ENCODE data around the gene KCNMB4. TPM values are rescaled to one million over a fixed set of nuclear protein-coding genes. Genes with fewer than 3 reads are reported as not detected.

Gene KCNMB4
- total RNA-seq, 4 donors from 2014 or later = 2.7 to 4.9 (median 3.3) TPM

DNA sequence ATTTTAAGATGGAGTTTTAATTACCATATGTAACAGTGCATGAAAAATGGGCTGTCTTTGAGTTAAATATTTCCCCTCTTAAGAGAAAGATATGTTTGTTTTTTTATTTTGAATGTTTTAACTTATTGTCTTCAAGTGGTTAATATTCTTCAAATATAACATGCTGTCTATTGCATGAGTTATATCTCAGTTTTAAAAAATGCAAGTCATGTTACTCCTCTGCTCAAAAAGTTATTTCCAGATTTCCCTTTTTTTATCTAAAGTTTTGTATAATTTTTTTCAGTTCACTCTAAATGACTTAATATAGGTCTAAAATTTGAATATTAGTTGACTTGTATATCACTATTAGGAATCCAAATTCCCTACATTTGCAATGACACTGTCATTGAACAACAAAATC lies 5.9 kb upstream of the KCNMB4 start:
- no peak for DNase-seq (ENCODE audit: low spot score in 2 of 2)
- Histone ChIP-seq H3K27me3 (peaks cover 3% of the 10 kb centered on the region), H3K9me3 (no peaks in the 10 kb centered on the region), H3K36me3 (no peaks in the 10 kb centered on the region), H3K27ac (no peak overlapping the region), H3K4me3 (no peak overlapping the region), H3K4me1 (peaks cover 6% of the 10 kb centered on the region)
- TF ChIP-seq POLR2AphosphoS5 (IDR thresholded peaks at IDR 0.05) (no peak), POLR2A (IDR thresholded peaks at IDR 0.05) (no peak), EP300 (IDR thresholded peaks at IDR 0.05) (no peak)
- TF ChIP-seq, protein P1, sequence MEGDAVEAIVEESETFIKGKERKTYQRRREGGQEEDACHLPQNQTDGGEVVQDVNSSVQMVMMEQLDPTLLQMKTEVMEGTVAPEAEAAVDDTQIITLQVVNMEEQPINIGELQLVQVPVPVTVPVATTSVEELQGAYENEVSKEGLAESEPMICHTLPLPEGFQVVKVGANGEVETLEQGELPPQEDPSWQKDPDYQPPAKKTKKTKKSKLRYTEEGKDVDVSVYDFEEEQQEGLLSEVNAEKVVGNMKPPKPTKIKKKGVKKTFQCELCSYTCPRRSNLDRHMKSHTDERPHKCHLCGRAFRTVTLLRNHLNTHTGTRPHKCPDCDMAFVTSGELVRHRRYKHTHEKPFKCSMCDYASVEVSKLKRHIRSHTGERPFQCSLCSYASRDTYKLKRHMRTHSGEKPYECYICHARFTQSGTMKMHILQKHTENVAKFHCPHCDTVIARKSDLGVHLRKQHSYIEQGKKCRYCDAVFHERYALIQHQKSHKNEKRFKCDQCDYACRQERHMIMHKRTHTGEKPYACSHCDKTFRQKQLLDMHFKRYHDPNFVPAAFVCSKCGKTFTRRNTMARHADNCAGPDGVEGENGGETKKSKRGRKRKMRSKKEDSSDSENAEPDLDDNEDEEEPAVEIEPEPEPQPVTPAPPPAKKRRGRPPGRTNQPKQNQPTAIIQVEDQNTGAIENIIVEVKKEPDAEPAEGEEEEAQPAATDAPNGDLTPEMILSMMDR (IDR thresholded peaks at IDR 0.05) = no peak

GRCh38 chr12:70364695-70365397 lies 1.2 kb upstream of the KCNMB4 start:
- Histone ChIP-seq H3K9me3 (no peaks in the 10 kb centered on the region), H3K27ac (no peak overlapping the region), H3K27me3 (peaks cover 3% of the 10 kb centered on the region), H3K4me3 (peak overlapping the region; percentile 92), H3K36me3 (no peaks in the 10 kb centered on the region), H3K4me1 (peaks cover 25% of the 10 kb centered on the region)
- DNase-seq (ENCODE audit: low spot score in 2 of 2) = no peak
- TF ChIP-seq POLR2A (IDR thresholded peaks at IDR 0.05) = no peak
- WGBS = 19% methylated on average over 16 of the region's 16 CpGs

DNA sequence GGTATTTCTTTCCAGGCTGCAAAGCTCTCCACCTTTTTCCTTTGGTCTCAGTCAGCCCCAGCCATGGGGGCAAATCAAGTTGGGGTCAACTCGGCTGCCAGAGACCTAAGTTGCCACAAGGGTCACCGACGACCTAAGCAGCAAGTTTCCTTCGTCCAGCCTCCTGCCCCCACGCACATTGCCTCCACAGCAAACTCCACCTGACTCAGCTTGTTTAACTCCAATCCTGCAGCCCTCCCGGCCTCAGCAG lies 767 bp upstream of the KCNMB4 start:
- Histone ChIP-seq H3K27ac (no peak overlapping the region), H3K9me3 (no peaks in the 10 kb centered on the region), H3K4me1 (peaks cover 25% of the 10 kb centered on the region), H3K36me3 (no peaks in the 10 kb centered on the region), H3K27me3 (peaks cover 3% of the 10 kb centered on the region), H3K4me3 (peak overlapping the region; percentile 92)
- 0% methylated on average over 6 of the region's 6 CpGs for WGBS
- DNase-seq (ENCODE audit: low spot score in 2 of 2) = peak in 1 of 2 donors; percentile 59
- TF ChIP-seq, protein P1 (IDR thresholded peaks at IDR 0.05) = no peak
- TF ChIP-seq EP300 (IDR thresholded peaks at IDR 0.05) (no peak), POLR2A (IDR thresholded peaks at IDR 0.05) (no peak), POLR2AphosphoS5 (IDR thresholded peaks at IDR 0.05) (no peak)

- no peaks in the 10 kb centered on the region for H3K36me3 ChIP-seq
- DNase-seq (ENCODE audit: low spot score in 2 of 2) = peak in 1 of 2 donors; percentile 61
- WGBS = 0% methylated on average over 18 of the region's 69 CpGs
- TF ChIP-seq EP300 (IDR thresholded peaks at IDR 0.05) (no peak), POLR2A (IDR thresholded peaks at IDR 0.05) (no peak), POLR2AphosphoS5 (IDR thresholded peaks at IDR 0.05) (no peak)
- TF ChIP-seq, protein P1 (IDR thresholded peaks at IDR 0.05) = no peak
- H3K27me3 ChIP-seq = peaks cover 3% of the 10 kb centered on the region
- H3K4me1 ChIP-seq = peaks cover 25% of the 10 kb centered on the region
- peak overlapping the region; percentile 25 for H3K27ac ChIP-seq
- H3K9me3 ChIP-seq = no peaks in the 10 kb centered on the region
- H3K4me3 ChIP-seq = peak overlapping the region; percentile 92
Observed at GRCh38 chr12:70366581-70367257, 629 bp downstream of the KCNMB4 start.

DNA sequence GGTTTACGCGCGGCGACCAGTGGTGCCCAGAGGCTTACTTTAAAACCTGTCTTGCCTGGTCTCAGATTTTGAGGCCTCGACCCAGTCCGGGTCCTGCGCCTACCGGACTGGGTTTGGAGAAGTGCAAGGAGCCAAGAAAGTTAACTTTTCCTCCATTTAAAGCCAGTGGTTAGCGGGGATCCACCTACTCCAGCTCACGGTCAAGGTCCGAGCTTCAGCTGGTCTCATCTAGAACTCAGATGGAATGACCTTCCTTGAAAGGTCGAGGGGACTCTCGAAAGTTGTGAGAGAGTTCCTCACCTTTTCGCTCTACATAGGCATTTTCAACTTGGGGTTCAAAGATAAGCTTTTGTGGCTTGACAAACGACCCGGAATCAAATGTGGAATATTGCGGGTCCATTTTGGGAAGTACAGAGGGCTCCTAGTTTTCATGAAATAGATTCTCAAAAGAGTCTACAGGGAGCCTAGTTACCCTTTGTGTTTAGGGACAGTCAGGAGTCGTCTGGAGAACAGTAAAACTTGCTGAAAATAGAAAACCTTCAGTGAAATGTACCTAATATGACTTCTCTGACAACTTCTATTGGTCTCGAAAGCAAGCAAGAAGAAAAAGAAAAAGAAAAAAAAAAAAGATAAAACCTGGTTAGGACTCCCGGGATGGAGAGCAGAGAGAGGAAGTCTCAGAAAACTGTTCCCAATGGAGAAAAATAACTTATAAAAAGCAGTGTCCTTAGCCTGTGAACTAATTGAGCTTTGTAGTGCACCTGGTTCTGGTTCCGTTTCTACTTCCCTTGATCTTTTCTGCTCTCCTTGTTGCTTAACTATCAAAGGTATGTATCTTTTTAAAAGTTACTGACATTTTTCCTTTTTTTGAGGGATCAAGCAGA lies 1.4 kb downstream of the KCNMB4 start:
- no peak for DNase-seq (ENCODE audit: low spot score in 2 of 2)
- 9% methylated on average over 19 of the region's 21 CpGs for WGBS
- no peak overlapping the region for H3K27ac ChIP-seq

More for the DNA sequence above, 1.4 kb downstream of the KCNMB4 start:
- peaks cover 25% of the 10 kb centered on the region for H3K4me1 ChIP-seq
- no peaks in the 10 kb centered on the region for H3K9me3 ChIP-seq
- no peaks in the 10 kb centered on the region for H3K36me3 ChIP-seq
- peak overlapping the region; percentile 92 for H3K4me3 ChIP-seq
- H3K27me3 ChIP-seq = peaks cover 3% of the 10 kb centered on the region
- TF ChIP-seq POLR2AphosphoS5 (IDR thresholded peaks at IDR 0.05) (no peak), POLR2A (IDR thresholded peaks at IDR 0.05) (no peak), EP300 (IDR thresholded peaks at IDR 0.05) (no peak)
- TF ChIP-seq, protein P1 (IDR thresholded peaks at IDR 0.05) = no peak
